SU-DHL-6 (cell line): ENCODE data around the gene EPC1.
"Not testable (repeated sequence)": the region's sequence is repeated elsewhere in the genome, so short reads cannot be mapped to it uniquely, and the experiment has no call there.

ENCODE experiments used
- H2AFZ ChIP-seq: fragments of 200-600 bp; sonication (generic); 2 replicates; pipeline ENCODE4 v1.6.1; 2014; ENCODE audit warnings: low read depth, mild to moderate bottlenecking, moderate library complexity, mixed read lengths, antibody characterized with exemption, low read length; ENCODE audit not compliant: severe bottlenecking
- H3F3A ChIP-seq: fragments of 200-600 bp; shearing (Covaris generic); 2 replicates; pipeline ENCODE4 v1.6.0; 2016; ENCODE audit warnings: antibody characterized with exemption, mild to moderate bottlenecking; ENCODE audit not compliant: insufficient read depth
- H3K27ac ChIP-seq: fragments of 200-600 bp; sonication (generic); 2 replicates; pipeline ENCODE4 v1.5.1; 2016; ENCODE audit warnings: low read depth, mild to moderate bottlenecking, low read length, moderate library complexity, mixed read lengths
- H3K27me3 ChIP-seq: fragments of 200-600 bp; sonication (generic), shearing (Covaris generic); 2 replicates; pipeline ENCODE4 v1.6.0; 2014; ENCODE audit warnings: mild to moderate bottlenecking, low read length
- H3K36me3 ChIP-seq: fragments of 200-600 bp; sonication (generic); 2 replicates; pipeline ENCODE4 v1.6.1; 2014; ENCODE audit warnings: mild to moderate bottlenecking, low read length, mixed read lengths
- H3K4me2 ChIP-seq: fragments of 300-600, 200-600 bp; shearing (Covaris generic), sonication (generic); 2 replicates; pipeline ENCODE4 v1.6.0; 2014; ENCODE audit warnings: low read length, low read depth, mild to moderate bottlenecking; ENCODE audit not compliant: poor library complexity, severe bottlenecking
- H3K4me3 ChIP-seq: fragments of 200-600 bp; sonication (generic); 2 replicates; pipeline ENCODE4 v1.5.1; 2014; ENCODE audit warnings: antibody characterized with exemption, low read length, mild to moderate bottlenecking, mixed read lengths; ENCODE audit not compliant: insufficient read depth, poor library complexity, severe bottlenecking
- H3K79me2 ChIP-seq: fragments of 200-600 bp; sonication (generic); 2 replicates; pipeline ENCODE4 v1.6.1; 2014; ENCODE audit warnings: mild to moderate bottlenecking, low read length, moderate library complexity; ENCODE audit not compliant: insufficient read depth
- H3K9ac ChIP-seq: fragments of 200-600 bp; sonication (generic); 2 replicates; pipeline ENCODE4 v1.7.0; 2014; ENCODE audit warnings: mild to moderate bottlenecking, low read length
- H3K9me2 ChIP-seq: fragments of 200-600 bp; sonication (generic); replicated peaks from 2 replicates; pipeline ENCODE4 v1.6.1; 2014; ENCODE audit warnings: low read length; ENCODE audit not compliant: insufficient read depth
- H3K9me3 ChIP-seq: fragments of 200-600 bp; sonication (generic); 2 replicates; pipeline ENCODE4 v1.6.1; 2014; ENCODE audit warnings: low read length, mixed read lengths; ENCODE audit not compliant: insufficient read depth
- H4K20me1 ChIP-seq: fragments of 200-600 bp; sonication (generic); 2 replicates; pipeline ENCODE4 v1.6.1; 2014; ENCODE audit warnings: low read depth, mild to moderate bottlenecking, antibody characterized with exemption, low read length, moderate library complexity, mixed read lengths
- EZH2phosphoT487 ChIP-seq: fragments of 200-600 bp; sonication (generic), shearing (Covaris generic); conservative IDR thresholded peaks from 2 replicates; pipeline ENCODE4 v1.6.1; 2018; ENCODE audit warnings: mild to moderate bottlenecking, antibody characterized with exemption, low read length, moderate library complexity, mixed read lengths
- TF ChIP-seq, protein P1 (sequence below): fragments of 200-600 bp; sonication (generic); IDR thresholded peaks from one replicate; pipeline ENCODE4 v1.5.1; 2017; ENCODE audit warnings: antibody characterized with exemption, mild to moderate bottlenecking, low read length, moderate library complexity; ENCODE audit not compliant: insufficient read depth, poor library complexity, severe bottlenecking

The EPC1 gene

DNA sequence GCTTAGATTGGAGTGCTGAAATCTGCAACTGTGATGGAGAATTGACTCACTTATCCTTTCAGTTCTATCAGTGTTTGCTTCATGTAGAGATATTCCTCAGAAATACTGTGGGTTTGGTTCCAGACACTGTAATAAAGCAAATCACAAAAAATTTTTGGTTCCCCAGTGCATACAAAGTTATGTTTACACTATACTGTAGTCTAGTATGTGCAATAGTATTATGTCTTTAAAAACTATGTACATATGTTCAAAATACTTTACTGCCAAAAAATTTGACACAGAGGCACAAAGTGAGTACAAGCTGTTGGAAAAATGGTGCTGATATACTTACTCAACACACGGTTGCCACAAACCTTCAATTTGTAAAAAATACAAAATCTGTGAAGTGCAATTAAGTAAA is 112.5 kb downstream of the EPC1 start:
- Histone ChIP-seq H3K36me3 (no peaks in the 10 kb centered on the region), H3K79me2 (no peaks in the 10 kb centered on the region), H3K27ac (no peak overlapping the region), H3K9me3 (no peaks in the 10 kb centered on the region), H3K27me3 (no peaks in the 10 kb centered on the region), H2AFZ (no peak overlapping the region), H3K4me3 (no peak overlapping the region), H3K9ac (no peak overlapping the region), H4K20me1 (no peaks in the 10 kb centered on the region), H3K4me2 (no peak overlapping the region), H3K9me2 (no peaks in the 10 kb centered on the region), H3F3A (no peaks in the 10 kb centered on the region)
- TF ChIP-seq EZH2phosphoT487, result no peak
- TF ChIP-seq, protein P1, sequence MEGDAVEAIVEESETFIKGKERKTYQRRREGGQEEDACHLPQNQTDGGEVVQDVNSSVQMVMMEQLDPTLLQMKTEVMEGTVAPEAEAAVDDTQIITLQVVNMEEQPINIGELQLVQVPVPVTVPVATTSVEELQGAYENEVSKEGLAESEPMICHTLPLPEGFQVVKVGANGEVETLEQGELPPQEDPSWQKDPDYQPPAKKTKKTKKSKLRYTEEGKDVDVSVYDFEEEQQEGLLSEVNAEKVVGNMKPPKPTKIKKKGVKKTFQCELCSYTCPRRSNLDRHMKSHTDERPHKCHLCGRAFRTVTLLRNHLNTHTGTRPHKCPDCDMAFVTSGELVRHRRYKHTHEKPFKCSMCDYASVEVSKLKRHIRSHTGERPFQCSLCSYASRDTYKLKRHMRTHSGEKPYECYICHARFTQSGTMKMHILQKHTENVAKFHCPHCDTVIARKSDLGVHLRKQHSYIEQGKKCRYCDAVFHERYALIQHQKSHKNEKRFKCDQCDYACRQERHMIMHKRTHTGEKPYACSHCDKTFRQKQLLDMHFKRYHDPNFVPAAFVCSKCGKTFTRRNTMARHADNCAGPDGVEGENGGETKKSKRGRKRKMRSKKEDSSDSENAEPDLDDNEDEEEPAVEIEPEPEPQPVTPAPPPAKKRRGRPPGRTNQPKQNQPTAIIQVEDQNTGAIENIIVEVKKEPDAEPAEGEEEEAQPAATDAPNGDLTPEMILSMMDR, result no peak

DNA sequence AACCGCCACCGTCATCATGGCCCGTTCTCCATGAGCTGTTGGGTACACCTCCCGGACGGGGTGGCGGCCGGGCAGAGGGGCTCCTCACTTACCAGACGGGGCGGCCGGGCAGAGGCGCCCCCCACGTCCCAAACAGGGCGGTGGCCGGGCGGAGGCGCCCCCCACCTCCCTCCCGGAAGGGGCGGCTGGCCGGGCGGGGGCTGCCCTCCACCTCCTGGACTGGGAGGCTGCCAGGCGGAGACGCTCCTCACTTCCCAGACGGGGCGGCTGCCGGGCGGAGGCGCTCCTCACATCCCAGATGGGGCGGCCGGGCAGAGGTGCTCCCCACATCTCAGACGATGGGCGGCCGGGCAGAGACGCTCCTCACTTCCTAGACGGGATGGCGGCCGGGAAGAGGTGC is 113.6 kb downstream of the EPC1 start:
- H3K4me2 ChIP-seq, H4K20me1 ChIP-seq, H3K4me3 ChIP-seq, H3K36me3 ChIP-seq, H3F3A ChIP-seq, H3K27ac ChIP-seq, H3K9me2 ChIP-seq, H3K9ac ChIP-seq, H3K9me3 ChIP-seq, H3K27me3 ChIP-seq, H3K79me2 ChIP-seq, H2AFZ ChIP-seq: not testable (repeated sequence)

DNA sequence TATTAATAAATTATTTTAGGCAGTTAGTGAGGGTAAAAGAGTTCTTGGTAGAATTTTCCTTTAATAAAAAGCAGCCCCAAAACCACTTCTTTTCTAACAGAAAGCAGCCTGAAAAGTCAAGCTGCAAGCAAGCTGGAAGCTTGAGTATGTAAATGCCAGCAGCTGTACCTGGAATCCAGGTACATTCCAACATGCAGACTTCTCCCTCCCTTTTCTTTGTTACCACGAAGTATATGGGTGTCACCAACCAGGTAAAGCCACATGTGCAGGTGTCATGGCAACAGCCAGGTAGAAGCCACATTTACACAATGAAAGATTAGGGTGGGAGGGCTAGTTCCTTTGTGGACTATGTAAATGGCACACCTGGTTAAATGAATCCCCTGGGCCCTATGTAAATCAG is 114.6 kb downstream of the EPC1 start:
- H3F3A ChIP-seq, result no peaks in the 10 kb centered on the region
- H3K79me2 ChIP-seq, result no peaks in the 10 kb centered on the region
- no peaks in the 10 kb centered on the region for H3K9me3 ChIP-seq
- no peaks in the 10 kb centered on the region for H3K36me3 ChIP-seq
- no peaks in the 10 kb centered on the region for H3K27me3 ChIP-seq
- H3K4me3 ChIP-seq, result no peak overlapping the region
- H3K9ac ChIP-seq, result no peak overlapping the region
- no peak for TF ChIP-seq EZH2phosphoT487
- TF ChIP-seq, protein P1, result no peak
- no peak overlapping the region for H2AFZ ChIP-seq
- no peaks in the 10 kb centered on the region for H3K9me2 ChIP-seq
- no peaks in the 10 kb centered on the region for H4K20me1 ChIP-seq
- no peak overlapping the region for H3K4me2 ChIP-seq
- no peak overlapping the region for H3K27ac ChIP-seq

DNA sequence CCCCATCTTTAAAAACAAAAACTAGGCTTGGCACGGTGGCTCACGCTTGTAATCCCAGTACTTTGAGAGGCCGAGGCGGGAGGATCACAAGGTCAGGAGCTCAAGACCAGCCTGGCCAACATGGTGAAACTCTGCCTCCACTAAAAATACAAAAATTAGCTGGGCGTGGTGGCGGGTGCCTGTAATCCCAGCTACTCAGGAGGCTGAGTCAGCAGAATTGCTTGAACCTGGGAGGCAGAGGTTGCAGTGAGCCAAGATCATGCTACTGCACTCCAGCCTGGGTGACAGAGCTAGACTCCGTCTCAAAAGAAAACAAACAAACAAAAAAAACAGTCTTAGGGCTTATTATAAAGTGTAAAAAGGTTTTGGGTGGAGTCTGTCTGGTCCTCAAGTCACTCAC is 117.2 kb downstream of the EPC1 start:
- H3K4me2 ChIP-seq, H3K9me2 ChIP-seq, H3K9me3 ChIP-seq, H3K4me3 ChIP-seq, H3K36me3 ChIP-seq, H3K79me2 ChIP-seq, H3F3A ChIP-seq, H2AFZ ChIP-seq, H3K27ac ChIP-seq, H3K27me3 ChIP-seq, H4K20me1 ChIP-seq, H3K9ac ChIP-seq: not testable (repeated sequence)
